Esophagus muscularis mucosa (tissue), 4 donors: ENCODE data around the gene ABHD17A. TPM values are rescaled to one million over a fixed set of nuclear protein-coding genes. Genes with fewer than 3 reads are reported as not detected.
"Not testable (repeated sequence)": the region's sequence is repeated elsewhere in the genome, so short reads cannot be mapped to it uniquely, and the experiment has no call there.

Experiments
- DNase-seq: peaks from one replicate; pipeline ENCODE4 v3.0.0-alpha.2; 2017; ENCODE audit errors: extremely low spot score
- H3K27ac ChIP-seq, 4 donors: fragments of 200-600 bp; sonication (generic); replicated peaks in 1 of 4; 1 replicate in 3 of 4; 2 replicates in 1 of 4; pipeline ENCODE4 v1.5.1; 2016 to 2019; ENCODE audit warnings: mild to moderate bottlenecking in 1 of 4
- H3K27me3 ChIP-seq, 4 donors: fragments of 200-600 bp; sonication (generic); one replicate each; pipeline versions ENCODE4 v1.5.1 to v1.6.0; 2016 to 2019
- H3K36me3 ChIP-seq, 4 donors: fragments of 200-600 bp; sonication (generic); one replicate each; pipeline ENCODE4 v1.5.1; 2016 to 2019
- H3K4me1 ChIP-seq, 4 donors: fragments of 200-600 bp; sonication (generic); one replicate each; pipeline ENCODE4 v1.5.1; 2016 to 2019
- H3K4me3 ChIP-seq, 4 donors: fragments of 200-600 bp; sonication (generic); 1 replicate in 2 of 4; 2 replicates in 2 of 4; pipeline ENCODE4 v1.5.1; 2016 to 2019; ENCODE audit warnings: mild to moderate bottlenecking in 4 of 4, moderate library complexity in 1 of 4
- H3K9me3 ChIP-seq, 4 donors: fragments of 200-600 bp; sonication (generic); 1 replicate in 3 of 4; 2 replicates in 1 of 4; pipeline ENCODE4 v1.5.1; 2016 to 2019
- CTCF ChIP-seq, 3 experiments: fragments of 200-600 bp in 2 of 3; fragments of 450-650 bp in 1 of 3; sonication (generic) in 2 of 3; IDR thresholded peaks; one replicate each; pipeline ENCODE4 v1.5.1; 2017 to 2019; ENCODE audit warnings: antibody characterized with exemption in 3 of 3, mild to moderate bottlenecking in 2 of 3, moderate library complexity in 1 of 3
- EP300 ChIP-seq: sonication (generic); formaldehyde crosslinking; IDR thresholded peaks from one replicate; pipeline ENCODE4 v1.6.1; 2017; ENCODE audit warnings: antibody characterized with exemption
- POLR2A ChIP-seq: fragments of 450-650 bp; IDR thresholded peaks from one replicate; pipeline ENCODE4 v1.6.1; 2017; ENCODE audit warnings: antibody characterized with exemption, moderate library complexity, mild to moderate bottlenecking, low read depth
- POLR2AphosphoS5 ChIP-seq, 2 donors: sonication (generic); formaldehyde crosslinking; IDR thresholded peaks; one replicate each; pipeline ENCODE4 v1.6.1; 2017; ENCODE audit warnings: antibody characterized with exemption in 2 of 2
- WGBS: methylation state at CpG from one replicate; pipeline ENCODE4 v1.1.5; 2018; 5-methylcytosine and 5-hydroxymethylcytosine counted together
- intact Hi-C: fragments of 100-400 bp; cut with DNase I; formaldehyde crosslinking; loops from one replicate; pipeline ENCODE4 v1.15.1; 2023
- total RNA-seq, 4 donors: library from RNA; depleted of rRNA; stranded (reverse); fragments of >200 nt; gene quantifications; one replicate each; pipeline versions ENCODE4 v1.1.0 to v1.2.1, GENCODE V29; 2016

The ABHD17A gene
- total RNA-seq, 4 donors from 2014 or later: 89.7 to 125 (median 102) TPM

- no peak for DNase-seq
- Histone ChIP-seq H3K27ac (peak overlapping the region; percentile 75 to 91 (median 86)), H3K9me3 (no peaks in the 10 kb centered on the region), H3K36me3 (peaks cover 0 to 25% (median 13%) of the 10 kb centered on the region in 4 donors), H3K27me3 (no peaks in the 10 kb centered on the region), H3K4me1 (peaks cover 40 to 58% (median 52%) of the 10 kb centered on the region in 4 donors), H3K4me3 (peak overlapping the region; percentile 24 to 73 (median 32))
- intact Hi-C loops: no loop called here
- TF ChIP-seq EP300 (no peak), POLR2AphosphoS5 (IDR thresholded peaks at IDR 0.05) (no peak), POLR2A (no peak), CTCF (IDR thresholded peaks at IDR 0.05) (no peak)
- 53% methylated on average over 19 of the region's 31 CpGs for WGBS
Measured at GRCh38 chr19:1882089-1882785, 3.1 kb downstream of the ABHD17A start.

GRCh38 chr19:1881393-1882088 lies 3.8 kb downstream of the ABHD17A start:
- 100% methylated on average over 1 of the region's 44 CpGs for WGBS
- peak overlapping the region; percentile 24 to 73 (median 32) for H3K4me3 ChIP-seq
- peak overlapping the region; percentile 75 to 91 (median 86) for H3K27ac ChIP-seq
- H3K9me3 ChIP-seq, H3K27me3 ChIP-seq, DNase-seq, intact Hi-C loops: not testable (repeated sequence)
- peaks cover 41 to 62% (median 57%) of the 10 kb centered on the region in 4 donors for H3K4me1 ChIP-seq
- peaks cover 0 to 25% (median 13%) of the 10 kb centered on the region in 4 donors for H3K36me3 ChIP-seq

- DNase-seq: no peak
- Histone ChIP-seq H3K27me3 (no peaks in the 10 kb centered on the region), H3K4me3 (peak overlapping the region; percentile 24 to 73 (median 32)), H3K4me1 (peaks cover 45 to 65% (median 62%) of the 10 kb centered on the region in 4 donors), H3K36me3 (peaks cover 0 to 25% (median 13%) of the 10 kb centered on the region in 4 donors), H3K27ac (peak overlapping the region in 2 of 4 donors; percentile 20 to 91), H3K9me3 (no peaks in the 10 kb centered on the region)
- WGBS: 100% methylated on average over 1 of the region's 35 CpGs
- intact Hi-C loops: no loop called here
- TF ChIP-seq POLR2A (no peak), POLR2AphosphoS5 (IDR thresholded peaks at IDR 0.05) (no peak), EP300 (no peak), CTCF (IDR thresholded peaks at IDR 0.05) (no peak)
Measured at GRCh38 chr19:1880611-1881392, 4.5 kb downstream of the ABHD17A start.

GRCh38 chr19:1879982-1880381 lies 5.3 kb downstream of the ABHD17A start:
- H3K27ac ChIP-seq, H3K9me3 ChIP-seq, intact Hi-C loops, DNase-seq, H3K27me3 ChIP-seq, H3K4me3 ChIP-seq: not testable (repeated sequence)
- H3K4me1 ChIP-seq: peaks cover 47 to 67% (median 64%) of the 10 kb centered on the region in 4 donors
- peaks cover 0 to 25% (median 13%) of the 10 kb centered on the region in 4 donors for H3K36me3 ChIP-seq
- 91% methylated on average over 7 of the region's 17 CpGs for WGBS

GRCh38 chr19:1878583-1878982 lies 6.7 kb downstream of the ABHD17A start:
- peaks cover 0 to 25% (median 13%) of the 10 kb centered on the region in 4 donors for H3K36me3 ChIP-seq
- H3K27ac ChIP-seq, H3K4me3 ChIP-seq, intact Hi-C loops, H3K9me3 ChIP-seq, DNase-seq, H3K27me3 ChIP-seq: not testable (repeated sequence)
- WGBS: no CpG with 5 or more reads among the region's 8 CpGs
- H3K4me1 ChIP-seq: peaks cover 46 to 70% (median 66%) of the 10 kb centered on the region in 4 donors

GRCh38 chr19:1877280-1877660 lies 8.0 kb downstream of the ABHD17A start:
- peaks cover 0 to 22% (median 13%) of the 10 kb centered on the region in 4 donors for H3K36me3 ChIP-seq
- DNase-seq, H3K9me3 ChIP-seq, intact Hi-C loops, H3K27me3 ChIP-seq: not testable (repeated sequence)
- H3K4me1 ChIP-seq: peaks cover 47 to 70% (median 66%) of the 10 kb centered on the region in 4 donors
- peak overlapping the region; percentile 73 to 98 (median 86) for H3K4me3 ChIP-seq
- peak overlapping the region in 1 of 4 donors; percentile 85 for H3K27ac ChIP-seq
- WGBS: 34% methylated on average over 16 of the region's 47 CpGs

GRCh38 chr19:1876496-1877279 lies 8.6 kb downstream of the ABHD17A start:
- H3K9me3 ChIP-seq, DNase-seq, intact Hi-C loops, H3K27me3 ChIP-seq: not testable (repeated sequence)
- peak overlapping the region; percentile 73 to 98 (median 86) for H3K4me3 ChIP-seq
- peak overlapping the region; percentile 85 to 99 (median 94) for H3K27ac ChIP-seq
- 16% methylated on average over 31 of the region's 53 CpGs for WGBS
- peaks cover 0 to 28% (median 15%) of the 10 kb centered on the region in 4 donors for H3K36me3 ChIP-seq
- peaks cover 46 to 70% (median 66%) of the 10 kb centered on the region in 4 donors for H3K4me1 ChIP-seq
